ENCODE data around the gene GABRG3. TPM values are rescaled to one million over a fixed set of nuclear protein-coding genes. Genes with fewer than 3 reads are reported as not detected.
A peak's percentile ranks its signal among the peaks of the same experiment; 100 is the strongest.

GABRG3 gene
- total and polyA plus RNA-seq, 2 experiments from 2014 or later, result 0.15 to 0.43 TPM

DNA sequence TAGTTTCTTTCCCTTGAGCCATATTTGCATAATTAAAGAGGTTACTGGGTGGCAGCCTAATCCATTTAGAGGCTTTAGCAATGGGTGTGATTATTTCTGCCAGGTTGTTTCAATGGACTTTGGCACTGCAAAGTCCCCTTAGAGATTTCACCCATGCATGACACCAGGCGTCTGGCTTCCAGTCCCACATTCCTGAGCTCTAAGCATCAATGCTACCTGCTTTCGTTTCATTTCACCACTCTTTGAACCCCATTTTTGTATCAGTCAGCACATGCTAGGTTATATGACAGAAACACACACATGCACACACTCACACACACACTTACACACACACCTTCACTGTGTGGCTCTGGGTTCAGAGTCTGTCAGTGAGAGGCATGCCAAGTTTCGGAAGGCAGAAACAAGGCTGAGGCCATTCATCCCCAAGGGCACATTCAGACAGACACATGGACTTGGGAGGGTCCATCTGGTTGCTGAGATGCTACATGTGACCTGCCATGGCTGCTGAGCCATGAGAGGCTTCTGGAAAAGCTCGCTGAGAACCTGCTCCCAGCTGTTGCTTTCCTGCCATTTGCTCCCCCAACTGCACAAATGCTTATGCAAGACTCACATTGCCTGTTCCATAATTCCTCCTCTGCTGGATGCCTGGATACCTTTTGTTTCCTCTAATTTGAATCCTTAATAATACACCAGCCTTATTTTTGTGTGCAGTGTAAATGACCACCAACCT is 354.1 kb downstream of the GABRG3 start:
- no peaks in the 10 kb centered on the region for H3K79me2 ChIP-seq
- H3K27me3 ChIP-seq, result no peaks in the 10 kb centered on the region
- no peaks in the 10 kb centered on the region for H3K36me3 ChIP-seq (replicated peaks; ENCODE audit: insufficient read depth, low read depth)
- H3K4me1 ChIP-seq (ENCODE audit: insufficient read depth), result no peaks in the 10 kb centered on the region
- no peaks in the 10 kb centered on the region for H4K20me1 ChIP-seq (ENCODE audit: insufficient read depth, poor library complexity, severe bottlenecking)
- H3K27ac ChIP-seq, result no peak overlapping the region
- no peak overlapping the region for H3K4me3 ChIP-seq
- no peak for DNase-seq (ENCODE audit: low spot score)
- H2AFZ ChIP-seq, result no peak overlapping the region
- no peaks in the 10 kb centered on the region for H3K9me2 ChIP-seq (replicated peaks; ENCODE audit: insufficient read depth)
- TF ChIP-seq, protein P1, sequence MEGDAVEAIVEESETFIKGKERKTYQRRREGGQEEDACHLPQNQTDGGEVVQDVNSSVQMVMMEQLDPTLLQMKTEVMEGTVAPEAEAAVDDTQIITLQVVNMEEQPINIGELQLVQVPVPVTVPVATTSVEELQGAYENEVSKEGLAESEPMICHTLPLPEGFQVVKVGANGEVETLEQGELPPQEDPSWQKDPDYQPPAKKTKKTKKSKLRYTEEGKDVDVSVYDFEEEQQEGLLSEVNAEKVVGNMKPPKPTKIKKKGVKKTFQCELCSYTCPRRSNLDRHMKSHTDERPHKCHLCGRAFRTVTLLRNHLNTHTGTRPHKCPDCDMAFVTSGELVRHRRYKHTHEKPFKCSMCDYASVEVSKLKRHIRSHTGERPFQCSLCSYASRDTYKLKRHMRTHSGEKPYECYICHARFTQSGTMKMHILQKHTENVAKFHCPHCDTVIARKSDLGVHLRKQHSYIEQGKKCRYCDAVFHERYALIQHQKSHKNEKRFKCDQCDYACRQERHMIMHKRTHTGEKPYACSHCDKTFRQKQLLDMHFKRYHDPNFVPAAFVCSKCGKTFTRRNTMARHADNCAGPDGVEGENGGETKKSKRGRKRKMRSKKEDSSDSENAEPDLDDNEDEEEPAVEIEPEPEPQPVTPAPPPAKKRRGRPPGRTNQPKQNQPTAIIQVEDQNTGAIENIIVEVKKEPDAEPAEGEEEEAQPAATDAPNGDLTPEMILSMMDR (IDR thresholded peaks at IDR 0.05; ENCODE audit: poor library complexity), result no peak
- no peaks in the 10 kb centered on the region for H3K9me3 ChIP-seq (ENCODE audit: low read depth)
- WGBS (ENCODE audit: low lambda C conversion rate, missing lambda C conversion rate), result 85% methylated on average over 4 of the region's 4 CpGs
- no peak overlapping the region for H3K4me2 ChIP-seq

DNA sequence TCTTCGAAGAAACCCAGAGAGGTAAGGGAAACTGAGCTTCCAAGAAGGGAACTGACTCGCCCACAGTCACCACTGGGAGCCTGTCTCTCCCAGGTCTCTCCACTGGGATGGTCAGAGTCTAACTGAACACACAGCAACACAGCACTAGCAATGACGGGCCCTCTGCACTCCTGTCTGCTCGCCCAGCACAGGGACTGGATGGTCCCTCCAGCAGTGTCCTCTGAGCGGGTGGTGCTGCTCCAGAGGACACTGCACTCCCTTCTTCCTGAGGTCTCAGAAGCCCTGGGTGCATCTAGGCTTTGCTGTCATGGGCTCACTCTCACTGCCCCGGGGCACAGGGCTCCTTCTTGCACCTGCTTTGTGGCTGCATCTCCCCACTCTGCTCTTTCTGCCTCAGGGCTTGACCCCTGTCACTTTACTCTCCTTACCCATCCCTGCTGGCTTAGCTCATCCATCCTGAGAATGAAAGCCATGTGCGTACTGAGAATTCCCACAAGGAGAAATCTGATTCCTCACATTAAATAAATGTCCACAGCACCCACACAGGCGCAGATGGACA is 356.6 kb downstream of the GABRG3 start:
- TF ChIP-seq EZH2 (IDR thresholded peaks at IDR 0.05; ENCODE audit: borderline replicate concordance) (no peak), EZH2phosphoT487 (IDR thresholded peaks at IDR 0.05; ENCODE audit: low read depth, severe bottlenecking, unreplicated experiment) (no peak)
- TF ChIP-seq, protein P1 (IDR thresholded peaks at IDR 0.05; ENCODE audit: poor library complexity), result no peak
- Histone ChIP-seq H4K20me1 (ENCODE audit: insufficient read depth, poor library complexity, severe bottlenecking) (no peaks in the 10 kb centered on the region), H3K36me3 (replicated peaks; ENCODE audit: insufficient read depth, low read depth) (no peaks in the 10 kb centered on the region), H3K4me3 (no peak overlapping the region), H3K27me3 (no peaks in the 10 kb centered on the region), H3K4me1 (ENCODE audit: insufficient read depth) (no peaks in the 10 kb centered on the region), H3K9me3 (ENCODE audit: low read depth) (no peaks in the 10 kb centered on the region), H3K27ac (no peak overlapping the region), H3K4me2 (no peak overlapping the region), H2AFZ (no peak overlapping the region), H3K79me2 (no peaks in the 10 kb centered on the region), H3K9me2 (replicated peaks; ENCODE audit: insufficient read depth) (no peaks in the 10 kb centered on the region)
- no peak for DNase-seq (ENCODE audit: low spot score)
- WGBS (ENCODE audit: low lambda C conversion rate, missing lambda C conversion rate), result 76% methylated on average over 8 of the region's 8 CpGs

DNA sequence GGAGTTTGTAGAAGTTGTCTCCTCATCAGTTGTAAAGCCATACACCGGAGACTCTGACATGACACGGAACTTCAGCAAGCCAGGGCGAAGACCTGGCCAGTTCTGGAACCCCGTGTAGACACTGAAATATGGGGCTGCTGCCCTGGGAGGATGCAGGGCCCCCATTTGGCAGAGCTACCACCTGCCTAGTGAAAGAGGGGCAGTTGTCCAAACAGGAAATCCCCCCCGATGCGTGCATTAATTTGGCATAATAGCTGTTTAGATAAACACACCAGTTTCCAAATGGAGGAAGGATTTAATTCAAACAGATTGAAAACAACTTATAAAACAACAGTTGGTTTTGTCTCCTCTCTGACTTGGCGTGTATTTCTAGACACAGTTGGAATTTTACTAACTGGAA is 357.2 kb downstream of the GABRG3 start:
- Histone ChIP-seq H3K27ac (no peak overlapping the region), H3K9me2 (replicated peaks; ENCODE audit: insufficient read depth) (no peaks in the 10 kb centered on the region), H3K4me3 (no peak overlapping the region), H3K9me3 (ENCODE audit: low read depth) (no peaks in the 10 kb centered on the region), H4K20me1 (ENCODE audit: insufficient read depth, poor library complexity, severe bottlenecking) (no peaks in the 10 kb centered on the region), H3K4me2 (peak overlapping the region; percentile 47), H3K27me3 (no peaks in the 10 kb centered on the region), H3K79me2 (no peaks in the 10 kb centered on the region), H3K4me1 (ENCODE audit: insufficient read depth) (no peaks in the 10 kb centered on the region), H3K36me3 (replicated peaks; ENCODE audit: insufficient read depth, low read depth) (no peaks in the 10 kb centered on the region), H2AFZ (no peak overlapping the region)
- WGBS (ENCODE audit: low lambda C conversion rate, missing lambda C conversion rate), result 68% methylated on average over 7 of the region's 7 CpGs
- TF ChIP-seq, protein P1 (IDR thresholded peaks at IDR 0.05; ENCODE audit: poor library complexity), result no peak
- TF ChIP-seq EZH2 (IDR thresholded peaks at IDR 0.05; ENCODE audit: borderline replicate concordance) (no peak), EZH2phosphoT487 (IDR thresholded peaks at IDR 0.05; ENCODE audit: low read depth, severe bottlenecking, unreplicated experiment) (no peak)
- DNase-seq (ENCODE audit: low spot score), result no peak
